SU-DHL-6 (cell line): Measurements from ENCODE around the gene POMGNT2.

Source experiments
- CTCF ChIP-seq: fragments of 200-600 bp; sonication (generic); IDR thresholded peaks from one replicate; pipeline ENCODE4 v1.5.1; 2017; ENCODE audit warnings: antibody characterized with exemption, mild to moderate bottlenecking, low read length, moderate library complexity; ENCODE audit not compliant: insufficient read depth, poor library complexity, severe bottlenecking
- EZH2phosphoT487 ChIP-seq: fragments of 200-600 bp; sonication (generic), shearing (Covaris generic); conservative IDR thresholded peaks from 2 replicates; pipeline ENCODE4 v1.6.1; 2018; ENCODE audit warnings: mild to moderate bottlenecking, antibody characterized with exemption, low read length, moderate library complexity, mixed read lengths

DNA sequence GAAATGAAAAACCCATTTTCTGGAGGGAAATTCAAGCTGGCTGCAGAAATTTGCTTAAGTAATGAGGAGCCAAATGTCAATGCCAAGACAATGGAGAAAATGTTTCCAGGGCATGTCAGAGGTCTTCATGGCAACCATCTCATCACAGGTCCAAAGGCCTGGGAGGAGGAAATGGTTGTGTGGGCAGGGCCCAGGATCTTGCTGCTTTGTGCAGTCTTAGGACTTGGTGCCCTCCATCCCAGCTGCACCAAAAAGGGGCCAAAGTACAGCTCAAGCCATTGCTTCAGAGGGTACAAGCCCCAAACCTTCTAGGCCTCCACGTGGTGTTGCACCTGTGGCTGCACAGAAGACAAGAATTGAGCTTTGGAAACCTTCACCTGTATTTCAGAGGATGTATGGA, 59.3 kb downstream of the POMGNT2 start:
- TF ChIP-seq CTCF (no peak), EZH2phosphoT487 (no peak)
